Measurements from ENCODE around the gene ACAD11. TPM values are rescaled to one million over a fixed set of nuclear protein-coding genes. Genes with fewer than 3 reads are reported as not detected.
"Not testable (repeated sequence)": the region's sequence is repeated elsewhere in the genome, so short reads cannot be mapped to it uniquely, and the experiment has no call there.

ACAD11 gene
- total RNA-seq, 1 experiment from 2014 or later = 15.6 TPM

GRCh38 chr3:132605374-132605792, 54.2 kb downstream of the ACAD11 start:
- Histone ChIP-seq H3K18ac (ENCODE audit: insufficient read length, low read depth, low read length) (no peak overlapping the region), H3K9ac (ENCODE audit: extremely low read depth, insufficient read length, low read length) (no peak overlapping the region), H3K23me2 (ENCODE audit: insufficient read length, low read depth, low read length, poor library complexity, severe bottlenecking) (no peaks in the 10 kb centered on the region), H3K14ac (ENCODE audit: insufficient read depth, low read length) (no peak overlapping the region), H3K27ac (ENCODE audit: insufficient read length, low read depth, low read length) (no peak overlapping the region), H4K91ac (ENCODE audit: insufficient read length, low read depth, low read length) (no peak overlapping the region), H4K5ac (ENCODE audit: insufficient read length, low read depth, low read length) (no peak overlapping the region), H3K79me2 (ENCODE audit: insufficient read depth, low read length) (no peaks in the 10 kb centered on the region), H2BK5ac (ENCODE audit: insufficient read length, low read length) (no peak overlapping the region), H3K56ac (ENCODE audit: insufficient read length, low read depth, low read length) (no peak overlapping the region), H3K27me3 (ENCODE audit: insufficient read depth, low read length) (no peaks in the 10 kb centered on the region), H3K4me1 (ENCODE audit: insufficient read depth, low read length) (no peaks in the 10 kb centered on the region; the same call in 1 of the 2 replicates), H4K8ac (replicated peaks; ENCODE audit: insufficient read length, low read depth, low read length) (no peak overlapping the region), H2AK5ac (ENCODE audit: insufficient read length, low read length) (no peak overlapping the region), H3K79me1 (ENCODE audit: insufficient read depth, low read depth, low read length, poor library complexity, severe bottlenecking) (no peaks in the 10 kb centered on the region), H2BK120ac (ENCODE audit: low read depth, low read length, poor library complexity, severe bottlenecking) (no peak overlapping the region), H3K4me2 (ENCODE audit: insufficient read depth, insufficient read length, low read length) (no peak overlapping the region), H2AFZ (ENCODE audit: low read length) (no peak overlapping the region), H4K20me1 (ENCODE audit: control insufficient read depth, insufficient read depth, insufficient read length) (no peaks in the 10 kb centered on the region), H3K23ac (ENCODE audit: insufficient read length, low read depth, low read length) (no peak overlapping the region), H3K4ac (ENCODE audit: low read depth, low read length) (no peak overlapping the region), H3K9me3 (ENCODE audit: control insufficient read depth, low read depth, low read length) (no peaks in the 10 kb centered on the region), H2BK12ac (ENCODE audit: insufficient read length, low read depth, low read length) (no peak overlapping the region), H3T11ph (ENCODE audit: low read length) (no peak overlapping the region), H2BK15ac (ENCODE audit: low read depth, low read length) (no peak overlapping the region), H2BK20ac (ENCODE audit: low read depth, low read length, poor library complexity, severe bottlenecking) (no peak overlapping the region)
- no CpG with 5 or more reads among the region's 2 CpGs for WGBS (ENCODE audit: extremely low coverage, insufficient read length, low lambda C conversion rate)
- TF ChIP-seq, protein P1, sequence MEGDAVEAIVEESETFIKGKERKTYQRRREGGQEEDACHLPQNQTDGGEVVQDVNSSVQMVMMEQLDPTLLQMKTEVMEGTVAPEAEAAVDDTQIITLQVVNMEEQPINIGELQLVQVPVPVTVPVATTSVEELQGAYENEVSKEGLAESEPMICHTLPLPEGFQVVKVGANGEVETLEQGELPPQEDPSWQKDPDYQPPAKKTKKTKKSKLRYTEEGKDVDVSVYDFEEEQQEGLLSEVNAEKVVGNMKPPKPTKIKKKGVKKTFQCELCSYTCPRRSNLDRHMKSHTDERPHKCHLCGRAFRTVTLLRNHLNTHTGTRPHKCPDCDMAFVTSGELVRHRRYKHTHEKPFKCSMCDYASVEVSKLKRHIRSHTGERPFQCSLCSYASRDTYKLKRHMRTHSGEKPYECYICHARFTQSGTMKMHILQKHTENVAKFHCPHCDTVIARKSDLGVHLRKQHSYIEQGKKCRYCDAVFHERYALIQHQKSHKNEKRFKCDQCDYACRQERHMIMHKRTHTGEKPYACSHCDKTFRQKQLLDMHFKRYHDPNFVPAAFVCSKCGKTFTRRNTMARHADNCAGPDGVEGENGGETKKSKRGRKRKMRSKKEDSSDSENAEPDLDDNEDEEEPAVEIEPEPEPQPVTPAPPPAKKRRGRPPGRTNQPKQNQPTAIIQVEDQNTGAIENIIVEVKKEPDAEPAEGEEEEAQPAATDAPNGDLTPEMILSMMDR (conservative IDR thresholded peaks at IDR 0.05) = no peak
- H3K27ac Mint-ChIP-seq = peak overlapping the region in 2 of 3 experiments; percentile 10 to 71; a peak in 1 of 7 replicates
- H3K9me3 Mint-ChIP-seq = no peaks in the 10 kb centered on the region
- peaks cover 3 to 25% (median 9%) of the 10 kb centered on the region in 3 experiments; a peak in 6 of 7 replicates for H3K36me3 Mint-ChIP-seq (ENCODE audit: insufficient read depth in 1 of 3, low read depth in 3 of 3)
- no peak for DNase-seq
- peaks cover 17% of the 10 kb centered on the region in 2 experiments for H3K4me1 Mint-ChIP-seq
- no peaks in the 10 kb centered on the region for H3K27me3 Mint-ChIP-seq (ENCODE audit: low read depth)
- no peak overlapping the region for H3K4me3 Mint-ChIP-seq

DNA sequence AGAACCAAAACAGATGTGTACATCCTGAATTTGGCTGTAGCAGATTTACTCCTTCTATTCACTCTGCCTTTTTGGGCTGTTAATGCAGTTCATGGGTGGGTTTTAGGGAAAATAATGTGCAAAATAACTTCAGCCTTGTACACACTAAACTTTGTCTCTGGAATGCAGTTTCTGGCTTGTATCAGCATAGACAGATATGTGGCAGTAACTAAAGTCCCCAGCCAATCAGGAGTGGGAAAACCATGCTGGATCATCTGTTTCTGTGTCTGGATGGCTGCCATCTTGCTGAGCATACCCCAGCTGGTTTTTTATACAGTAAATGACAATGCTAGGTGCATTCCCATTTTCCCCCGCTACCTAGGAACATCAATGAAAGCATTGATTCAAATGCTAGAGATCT, 59.0 kb downstream of the ACAD11 start:
- not testable (repeated sequence) for H3K23me2 ChIP-seq (ENCODE audit: insufficient read length, low read depth, low read length, poor library complexity, severe bottlenecking); DNase-seq; H2AK5ac ChIP-seq (ENCODE audit: insufficient read length, low read length); H3K79me2 ChIP-seq (ENCODE audit: insufficient read depth, low read length); H3K27me3 Mint-ChIP-seq (ENCODE audit: low read depth); H3K4me1 Mint-ChIP-seq; H2BK20ac ChIP-seq (ENCODE audit: low read depth, low read length, poor library complexity, severe bottlenecking); H2AFZ ChIP-seq (ENCODE audit: low read length); H3K23ac ChIP-seq (ENCODE audit: insufficient read length, low read depth, low read length); H3K9ac ChIP-seq (ENCODE audit: extremely low read depth, insufficient read length, low read length); H3K27ac ChIP-seq (ENCODE audit: insufficient read length, low read depth, low read length); H3K27ac Mint-ChIP-seq; H4K20me1 ChIP-seq (ENCODE audit: control insufficient read depth, insufficient read depth, insufficient read length); H3K56ac ChIP-seq (ENCODE audit: insufficient read length, low read depth, low read length); H3K36me3 Mint-ChIP-seq (ENCODE audit: insufficient read depth in 1 of 3, low read depth in 3 of 3); H3K4ac ChIP-seq (ENCODE audit: low read depth, low read length); H3K18ac ChIP-seq (ENCODE audit: insufficient read length, low read depth, low read length); H2BK12ac ChIP-seq (ENCODE audit: insufficient read length, low read depth, low read length); H3K4me3 Mint-ChIP-seq; H3K4me2 ChIP-seq (ENCODE audit: insufficient read depth, insufficient read length, low read length); H3K79me1 ChIP-seq (ENCODE audit: insufficient read depth, low read depth, low read length, poor library complexity, severe bottlenecking); H3K14ac ChIP-seq (ENCODE audit: insufficient read depth, low read length); H2BK15ac ChIP-seq (ENCODE audit: low read depth, low read length); H3T11ph ChIP-seq (ENCODE audit: low read length); H4K5ac ChIP-seq (ENCODE audit: insufficient read length, low read depth, low read length); H3K27me3 ChIP-seq (ENCODE audit: insufficient read depth, low read length); H3K4me1 ChIP-seq (ENCODE audit: insufficient read depth, low read length); H4K8ac ChIP-seq (replicated peaks; ENCODE audit: insufficient read length, low read depth, low read length); H4K91ac ChIP-seq (ENCODE audit: insufficient read length, low read depth, low read length); H3K9me3 ChIP-seq (ENCODE audit: control insufficient read depth, low read depth, low read length); H2BK5ac ChIP-seq (ENCODE audit: insufficient read length, low read length); H3K9me3 Mint-ChIP-seq; H2BK120ac ChIP-seq (ENCODE audit: low read depth, low read length, poor library complexity, severe bottlenecking)
- WGBS (ENCODE audit: extremely low coverage, insufficient read length, low lambda C conversion rate) = no CpG with 5 or more reads among the region's 1 CpG
